ENCODE measurements around the gene POU2F2. TPM values are rescaled to one million over a fixed set of nuclear protein-coding genes. Genes with fewer than 3 reads are reported as not detected.

The POU2F2 gene
- total RNA-seq, 2 experiments from 2014 or later, result 33.5 to 59.5 TPM

GRCh38 chr19:42057846-42058245 is 74.4 kb downstream of the POU2F2 start:
- H3K9me2 ChIP-seq (ENCODE audit: insufficient read depth, low read length), result no peaks in the 10 kb centered on the region
- H2AFZ ChIP-seq (ENCODE audit: low read length), result no peak overlapping the region
- no peak for TF ChIP-seq EZH2phosphoT487 (IDR thresholded peaks at IDR 0.05; ENCODE audit: borderline replicate concordance, low read depth, low read length)
- TF ChIP-seq, protein P1, sequence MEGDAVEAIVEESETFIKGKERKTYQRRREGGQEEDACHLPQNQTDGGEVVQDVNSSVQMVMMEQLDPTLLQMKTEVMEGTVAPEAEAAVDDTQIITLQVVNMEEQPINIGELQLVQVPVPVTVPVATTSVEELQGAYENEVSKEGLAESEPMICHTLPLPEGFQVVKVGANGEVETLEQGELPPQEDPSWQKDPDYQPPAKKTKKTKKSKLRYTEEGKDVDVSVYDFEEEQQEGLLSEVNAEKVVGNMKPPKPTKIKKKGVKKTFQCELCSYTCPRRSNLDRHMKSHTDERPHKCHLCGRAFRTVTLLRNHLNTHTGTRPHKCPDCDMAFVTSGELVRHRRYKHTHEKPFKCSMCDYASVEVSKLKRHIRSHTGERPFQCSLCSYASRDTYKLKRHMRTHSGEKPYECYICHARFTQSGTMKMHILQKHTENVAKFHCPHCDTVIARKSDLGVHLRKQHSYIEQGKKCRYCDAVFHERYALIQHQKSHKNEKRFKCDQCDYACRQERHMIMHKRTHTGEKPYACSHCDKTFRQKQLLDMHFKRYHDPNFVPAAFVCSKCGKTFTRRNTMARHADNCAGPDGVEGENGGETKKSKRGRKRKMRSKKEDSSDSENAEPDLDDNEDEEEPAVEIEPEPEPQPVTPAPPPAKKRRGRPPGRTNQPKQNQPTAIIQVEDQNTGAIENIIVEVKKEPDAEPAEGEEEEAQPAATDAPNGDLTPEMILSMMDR (conservative IDR thresholded peaks at IDR 0.05; ENCODE audit: low read length), result no peak
- H3K79me2 ChIP-seq (ENCODE audit: insufficient read depth, low read depth, low read length), result no peaks in the 10 kb centered on the region
- H3K27ac ChIP-seq (ENCODE audit: low read depth, low read length, poor library complexity, severe bottlenecking), result no peak overlapping the region
- ChIA-PET POLR2A (interaction anchor here (0.6 kb wide), 1 partner anchor 198 kb away, joined by 4 read pairs; no protein-coding TSS in a partner anchor), CTCF (ENCODE audit: unreplicated experiment) (no interaction called here)
- no TSS peak for BruUV-seq (replicated peaks)
- no peak overlapping the region for H3K4me3 ChIP-seq (ENCODE audit: low read depth, low read length, poor library complexity, severe bottlenecking)
- H3K4me2 ChIP-seq (ENCODE audit: low read length), result no peak overlapping the region
- no peaks in the 10 kb centered on the region for H3K9me3 ChIP-seq (ENCODE audit: low read length)
- H4K20me1 ChIP-seq (ENCODE audit: insufficient read depth, low read length), result no peaks in the 10 kb centered on the region
- no peak for DNase-seq (ENCODE audit: low spot score)
- no peaks in the 10 kb centered on the region for H3K4me1 ChIP-seq (ENCODE audit: insufficient read depth, low read length, poor library complexity, severe bottlenecking)
- no peaks in the 10 kb centered on the region for H3K36me3 ChIP-seq (ENCODE audit: insufficient read depth, low read length)
- intact Hi-C loops (cut with micrococcal nuclease; ENCODE audit: unreplicated experiment), result no loop called here

DNA sequence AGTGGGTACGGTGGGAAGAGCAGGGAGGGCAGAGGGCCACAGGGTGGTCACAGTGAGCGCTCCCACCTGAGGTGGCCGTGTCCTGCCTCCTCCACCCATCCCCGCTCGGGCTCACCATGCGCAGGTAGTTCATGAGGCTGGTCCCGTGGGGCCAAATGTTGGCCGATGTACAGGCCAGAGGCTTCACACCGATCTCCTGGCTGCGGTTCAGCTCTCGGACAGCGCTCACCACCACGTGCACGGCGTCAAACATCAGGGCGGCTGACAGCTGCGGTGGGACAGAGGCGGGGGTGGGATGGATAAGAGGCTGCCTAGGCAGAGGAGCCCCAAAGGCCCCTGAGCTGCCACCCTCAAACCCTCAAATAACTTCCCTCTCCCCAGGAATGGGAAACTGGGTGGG is 78.0 kb downstream of the POU2F2 start:
- Histone ChIP-seq H3K9me2 (ENCODE audit: insufficient read depth, low read length) (no peaks in the 10 kb centered on the region), H3K4me3 (ENCODE audit: low read depth, low read length, poor library complexity, severe bottlenecking) (no peak overlapping the region), H3K9me3 (ENCODE audit: low read length) (no peaks in the 10 kb centered on the region), H3K27ac (ENCODE audit: low read depth, low read length, poor library complexity, severe bottlenecking) (no peak overlapping the region), H3K4me2 (ENCODE audit: low read length) (no peak overlapping the region), H4K20me1 (ENCODE audit: insufficient read depth, low read length) (no peaks in the 10 kb centered on the region), H3K4me1 (ENCODE audit: insufficient read depth, low read length, poor library complexity, severe bottlenecking) (no peaks in the 10 kb centered on the region), H3K79me2 (ENCODE audit: insufficient read depth, low read depth, low read length) (no peaks in the 10 kb centered on the region), H2AFZ (ENCODE audit: low read length) (no peak overlapping the region), H3K36me3 (ENCODE audit: insufficient read depth, low read length) (no peaks in the 10 kb centered on the region)
- ChIA-PET POLR2A (no interaction called here), CTCF (ENCODE audit: unreplicated experiment) (no interaction called here)
- intact Hi-C loops (cut with micrococcal nuclease; ENCODE audit: unreplicated experiment), result no loop called here
- BruUV-seq (replicated peaks), result no TSS peak
- DNase-seq (ENCODE audit: low spot score), result no peak
- TF ChIP-seq EZH2phosphoT487 (IDR thresholded peaks at IDR 0.05; ENCODE audit: borderline replicate concordance, low read depth, low read length), result no peak
- TF ChIP-seq, protein P1 (conservative IDR thresholded peaks at IDR 0.05; ENCODE audit: low read length), result no peak

- Histone ChIP-seq H3K79me2 (ENCODE audit: insufficient read depth, low read depth, low read length) (no peaks in the 10 kb centered on the region), H3K4me1 (ENCODE audit: insufficient read depth, low read length, poor library complexity, severe bottlenecking) (no peaks in the 10 kb centered on the region), H3K9me3 (ENCODE audit: low read length) (no peaks in the 10 kb centered on the region), H4K20me1 (ENCODE audit: insufficient read depth, low read length) (no peaks in the 10 kb centered on the region), H3K36me3 (ENCODE audit: insufficient read depth, low read length) (no peaks in the 10 kb centered on the region), H3K27ac (ENCODE audit: low read depth, low read length, poor library complexity, severe bottlenecking) (no peak overlapping the region), H3K4me2 (ENCODE audit: low read length) (no peak overlapping the region), H3K4me3 (ENCODE audit: low read depth, low read length, poor library complexity, severe bottlenecking) (no peak overlapping the region), H2AFZ (ENCODE audit: low read length) (no peak overlapping the region), H3K9me2 (ENCODE audit: insufficient read depth, low read length) (no peaks in the 10 kb centered on the region)
- DNase-seq (ENCODE audit: low spot score), result no peak
- no peak for TF ChIP-seq EZH2phosphoT487 (IDR thresholded peaks at IDR 0.05; ENCODE audit: borderline replicate concordance, low read depth, low read length)
- TF ChIP-seq, protein P1 (conservative IDR thresholded peaks at IDR 0.05; ENCODE audit: low read length), result no peak
- ChIA-PET CTCF (ENCODE audit: unreplicated experiment) (no interaction called here), POLR2A (no interaction called here)
- no TSS peak for BruUV-seq (replicated peaks)
- intact Hi-C loops (cut with micrococcal nuclease; ENCODE audit: unreplicated experiment), result no loop called here
Measured at GRCh38 chr19:42053037-42053935, 79.0 kb downstream of the POU2F2 start.

All from OCI-LY7 (cell line).